Activated CD4-positive, alpha-beta T cell treated with anti-CD3 and anti-CD28 coated beads, Interleukin-2, amount 50 U/mL, for 24 hours (primary cell): ENCODE measurements around the gene CALML6.
"Not testable (repeated sequence)": the region's sequence is repeated elsewhere in the genome, so short reads cannot be mapped to it uniquely, and the experiment has no call there.

Experiments
- DNase-seq, 2 donors: peaks; one replicate each; pipeline ENCODE4 v3.0.0-alpha.2; 2020; ENCODE audit warnings: low read depth in 1 of 2, low spot score in 1 of 2

Gene CALML6

GRCh38 chr1:1924849-1925248 lies 9.8 kb downstream of the CALML6 start:
- DNase-seq: no peak

GRCh38 chr1:1925437-1926345 lies 10.6 kb downstream of the CALML6 start:
- no peak for DNase-seq

- no peak for DNase-seq
Observed at GRCh38 chr1:1926346-1926811, 11.3 kb downstream of the CALML6 start.

- DNase-seq: no peak
Observed at GRCh38 chr1:1926886-1927660, 12.0 kb downstream of the CALML6 start.

- no peak for DNase-seq
Observed at GRCh38 chr1:1927751-1928150, 12.7 kb downstream of the CALML6 start.

- DNase-seq: no peak
Observed at GRCh38 chr1:1928231-1929101, 13.4 kb downstream of the CALML6 start.

- DNase-seq: no peak
Observed at GRCh38 chr1:1929102-1929638, 14.1 kb downstream of the CALML6 start.

GRCh38 chr1:1929639-1930545 lies 14.8 kb downstream of the CALML6 start:
- DNase-seq: no peak

- DNase-seq: not testable (repeated sequence)
Observed at GRCh38 chr1:1934848-1935247, 19.8 kb downstream of the CALML6 start.

GRCh38 chr1:1937061-1937460 lies 22.0 kb downstream of the CALML6 start:
- DNase-seq: no peak

- no peak for DNase-seq
Observed at GRCh38 chr1:1937549-1938275, 22.7 kb downstream of the CALML6 start.

GRCh38 chr1:1938276-1938573 lies 23.2 kb downstream of the CALML6 start:
- no peak for DNase-seq

GRCh38 chr1:1938613-1939295 lies 23.7 kb downstream of the CALML6 start:
- DNase-seq: no peak

GRCh38 chr1:1939296-1940122 lies 24.4 kb downstream of the CALML6 start:
- DNase-seq: no peak

GRCh38 chr1:1940123-1940425 lies 25.0 kb downstream of the CALML6 start:
- DNase-seq: no peak

GRCh38 chr1:1941211-1941841 lies 26.3 kb downstream of the CALML6 start:
- DNase-seq: no peak

GRCh38 chr1:1941868-1942752 lies 27.1 kb downstream of the CALML6 start:
- no peak for DNase-seq
